K562 treated with DMSO at 1 percent for 4 hours (cell line): ENCODE results near the gene LIPF. TPM values are rescaled to one million over a fixed set of nuclear protein-coding genes. Genes with fewer than 3 reads are reported as not detected.

Source experiments
- total RNA-seq: library from RNA; unstranded; fragments of 300-600 nt; gene quantifications from 2 replicates; pipeline ENCODE4 v1.2.3, GENCODE V29; 2022; ENCODE audit not compliant: insufficient read depth

The LIPF gene, protein sequence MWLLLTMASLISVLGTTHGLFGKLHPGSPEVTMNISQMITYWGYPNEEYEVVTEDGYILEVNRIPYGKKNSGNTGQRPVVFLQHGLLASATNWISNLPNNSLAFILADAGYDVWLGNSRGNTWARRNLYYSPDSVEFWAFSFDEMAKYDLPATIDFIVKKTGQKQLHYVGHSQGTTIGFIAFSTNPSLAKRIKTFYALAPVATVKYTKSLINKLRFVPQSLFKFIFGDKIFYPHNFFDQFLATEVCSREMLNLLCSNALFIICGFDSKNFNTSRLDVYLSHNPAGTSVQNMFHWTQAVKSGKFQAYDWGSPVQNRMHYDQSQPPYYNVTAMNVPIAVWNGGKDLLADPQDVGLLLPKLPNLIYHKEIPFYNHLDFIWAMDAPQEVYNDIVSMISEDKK
- not detected in 2 replicates for total RNA-seq

GRCh38 chr10:88664142-88664541 is at the start of gene LIPF:
Gene LIPF (plus strand): TSS chr10:88664442. CDS start chr10:88667298, 2,856 bp downstream.

GRCh38 chr10:88705958-88706357 is 41.7 kb downstream of the LIPF start, which contains the start of gene LIPK:
Gene LIPK (plus strand): TSS chr10:88706249. CDS start chr10:88724544, 18,295 bp downstream.

Other genes with a start within 250 kb of the LIPF start
- 3.2 TPM in 1 of 2 replicates, not detected in the other for gene RNLS, start 81.1 kb upstream of the LIPF start, total RNA-seq
- not detected in 2 replicates for gene LIPJ, start 77.7 kb upstream of the LIPF start, total RNA-seq
- gene LIPK, start 41.8 kb downstream of the LIPF start, total RNA-seq: not detected in 2 replicates
- gene LIPN, start 95.6 kb downstream of the LIPF start, total RNA-seq: not detected in 2 replicates
- not detected in 2 replicates for gene LIPM, start 138.3 kb downstream of the LIPF start, total RNA-seq
- gene ANKRD22, start 187.4 kb downstream of the LIPF start, total RNA-seq: not detected in 2 replicates
- gene STAMBPL1, start 215.8 kb downstream of the LIPF start, total RNA-seq: not detected in 2 replicates